A375 (cell line): ENCODE data around the gene MAB21L4. TPM values are rescaled to one million over a fixed set of nuclear protein-coding genes. Genes with fewer than 3 reads are reported as not detected.

ENCODE experiments used
- total RNA-seq: library from RNA; depleted of rRNA; stranded (reverse); fragments of >200 nt; shearing (Covaris generic); gene quantifications from 2 replicates; pipeline ENCODE4 v1.2.3, GENCODE V29; 2014; rRNA removed

The MAB21L4 gene
- not detected in 2 replicates for total RNA-seq

DNA sequence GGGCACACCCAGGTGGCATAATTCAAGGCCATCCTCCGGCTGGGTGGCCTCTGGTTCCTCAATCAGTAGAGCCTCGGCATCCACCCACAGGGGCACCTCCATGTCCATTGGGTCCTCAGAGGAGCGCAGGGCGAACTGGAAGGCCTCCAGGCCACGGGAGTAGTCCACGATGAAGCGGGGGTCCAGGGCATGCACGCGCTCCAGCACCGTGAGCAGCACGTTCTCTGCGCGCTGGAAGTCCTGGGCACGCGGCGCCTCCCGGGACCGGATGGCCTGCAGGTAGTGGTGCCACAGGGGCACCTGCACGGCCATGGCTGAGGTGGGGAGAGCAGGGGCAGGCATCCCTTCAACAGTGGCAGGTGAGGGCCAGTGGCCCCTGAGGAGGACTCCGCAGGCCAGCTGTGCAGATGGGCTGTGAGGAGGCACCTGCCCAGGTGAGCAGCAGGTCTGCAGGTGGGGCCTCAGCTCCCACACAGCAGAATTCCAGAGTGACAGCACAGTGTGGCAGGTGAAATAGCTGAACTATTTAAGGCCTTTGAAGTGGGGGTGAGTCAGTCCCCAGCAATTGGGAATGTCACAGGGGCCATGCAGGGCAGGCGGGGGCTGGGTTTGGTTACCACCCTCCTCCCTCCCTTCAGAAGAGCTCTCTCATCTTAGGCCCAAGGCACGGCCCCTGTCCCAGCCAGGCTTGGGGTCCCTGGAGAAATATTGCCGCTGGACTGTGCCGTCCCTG is at the start of gene MAB21L4:
MAB21L4 (minus strand) TSS at position 501 of the 733 bp plus-strand sequence; CDS start at position 342, 159 bp downstream.

DNA sequence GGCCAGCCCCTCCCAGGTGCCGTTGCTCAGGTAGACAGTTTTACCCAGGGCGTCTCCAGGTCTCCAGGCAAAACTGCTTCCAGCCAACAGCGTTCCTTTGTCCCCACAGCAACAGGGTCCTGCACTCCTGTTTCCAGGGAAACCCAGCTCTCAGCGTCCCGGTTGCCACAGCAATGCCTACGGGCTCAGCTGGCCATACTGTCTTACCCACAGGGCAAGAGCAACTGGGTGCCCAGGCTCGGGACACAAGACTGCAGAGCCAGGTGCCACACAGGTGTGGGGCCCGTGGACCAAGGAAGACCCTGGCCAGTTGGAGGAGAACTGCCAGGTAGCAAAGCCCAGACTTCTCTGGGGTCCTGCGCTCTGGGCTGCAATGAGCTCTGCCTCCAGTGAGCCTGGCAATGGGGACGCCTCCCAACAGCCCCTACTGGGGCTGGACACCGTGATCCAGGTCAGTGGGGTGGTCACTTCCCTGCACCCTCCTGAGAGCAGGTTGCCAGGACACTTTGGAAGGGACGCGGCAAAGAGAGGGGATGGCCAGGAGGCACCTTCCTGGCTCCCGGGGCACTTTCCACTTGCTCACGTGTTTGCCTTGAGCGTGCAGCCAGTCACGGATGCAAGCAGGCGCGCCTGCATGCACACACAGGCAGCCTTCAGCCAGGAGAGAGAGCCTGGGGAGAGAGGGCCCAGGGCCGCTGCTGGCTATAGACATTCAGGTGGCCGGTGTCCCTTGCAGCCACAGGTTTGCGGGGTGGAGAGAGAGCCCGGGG is 10.4 kb upstream of the MAB21L4 start, which contains the start of gene CROCC2:
CROCC2 (plus strand) TSS at position 196 of the 770 bp plus-strand sequence; CDS start at position 374, 178 bp downstream.

DNA sequence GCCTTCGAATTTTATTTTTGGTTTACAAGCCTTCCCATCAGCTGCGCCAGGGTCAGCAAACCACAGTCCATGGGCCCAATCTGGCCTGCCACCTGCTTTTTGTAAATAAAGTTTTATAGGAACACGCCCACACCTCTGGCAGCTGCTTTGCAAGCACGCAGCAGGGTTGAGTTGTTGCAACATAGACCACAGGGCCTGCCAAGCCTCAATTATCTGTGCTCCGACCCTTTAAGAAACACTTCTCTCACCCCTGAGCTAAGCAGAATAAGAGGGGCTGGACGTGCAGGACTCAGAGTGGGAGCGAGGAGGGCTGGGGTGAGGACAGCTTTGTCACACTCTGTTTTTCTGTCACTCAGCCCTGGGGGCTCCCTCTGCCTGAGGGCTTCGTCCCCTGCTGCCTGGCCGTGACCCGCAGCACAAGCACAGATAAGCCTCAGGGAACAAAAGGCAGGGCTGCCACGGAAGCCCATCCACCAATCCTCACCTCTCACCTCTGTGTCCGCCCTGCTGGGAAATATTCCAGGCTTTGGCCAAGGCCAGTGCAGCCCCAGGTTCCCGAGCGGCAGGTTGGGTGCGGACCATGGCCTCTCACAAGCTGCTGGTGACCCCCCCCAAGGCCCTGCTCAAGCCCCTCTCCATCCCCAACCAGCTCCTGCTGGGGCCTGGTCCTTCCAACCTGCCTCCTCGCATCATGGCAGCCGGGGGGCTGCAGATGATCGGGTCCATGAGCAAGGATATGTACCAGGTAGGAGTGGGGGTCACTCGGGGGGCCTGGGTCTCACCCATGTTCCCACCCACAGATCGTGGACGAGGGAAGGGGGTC is 27.5 kb downstream of the MAB21L4 start, which contains the start of gene AGXT:
AGXT (plus strand) TSS at position 539 of the 823 bp plus-strand sequence; CDS start at position 581, 42 bp downstream.

Other genes with a start within 250 kb of the MAB21L4 start
- not detected in 2 replicates for gene AQP12B, start 213.3 kb downstream of the MAB21L4 start, total RNA-seq
- not detected in 2 replicates for gene AQP12A, start 204.3 kb downstream of the MAB21L4 start, total RNA-seq
- gene KIF1A, start 75.9 kb downstream of the MAB21L4 start, total RNA-seq = 5.6 and 5.8 TPM in 2 replicates
- not detected in 2 replicates for gene AGXT, start 27.3 kb downstream of the MAB21L4 start, total RNA-seq
- not detected in 2 replicates for gene CROCC2, start 10.2 kb upstream of the MAB21L4 start, total RNA-seq
- gene SNED1, start 102.5 kb upstream of the MAB21L4 start, total RNA-seq = 10.2 and 13.6 TPM in 2 replicates
- gene MTERF4, start 206.1 kb upstream of the MAB21L4 start, total RNA-seq = 23.0 and 34.4 TPM in 2 replicates